ENCODE measurements around the gene OR6B2.
A peak's percentile ranks its signal among the peaks of the same experiment; 100 is the strongest.
"Not testable (repeated sequence)": the region's sequence is repeated elsewhere in the genome, so short reads cannot be mapped to it uniquely, and the experiment has no call there.

OR6B2 gene

GRCh38 chr2:240030379-240031094, at the start of gene OR6B2:
TSS of gene OR6B2 (minus strand) at chr2:240030429. CDS start at chr2:240030429, 0 bp downstream.
- no peak for DNase-seq

- no peak for DNase-seq
Observed at GRCh38 chr2:240078631-240079030, 48.4 kb upstream of the OR6B2 start.

- DNase-seq, result no peak
Observed at GRCh38 chr2:240077442-240077841, 47.2 kb upstream of the OR6B2 start.

- no peak for DNase-seq
Observed at GRCh38 chr2:240074545-240074944, 44.3 kb upstream of the OR6B2 start.

GRCh38 chr2:240070907-240071306, 40.7 kb upstream of the OR6B2 start:
- no peak for DNase-seq

- DNase-seq, result no peak
Observed at GRCh38 chr2:240069829-240070228, 39.6 kb upstream of the OR6B2 start.

- DNase-seq, result no peak
Observed at GRCh38 chr2:240068193-240068592, 38.0 kb upstream of the OR6B2 start.

GRCh38 chr2:240066489-240066888, 36.3 kb upstream of the OR6B2 start:
- DNase-seq, result no peak

GRCh38 chr2:240064898-240065297, 34.7 kb upstream of the OR6B2 start:
- no peak for DNase-seq

GRCh38 chr2:240060977-240061591, 30.9 kb upstream of the OR6B2 start:
- DNase-seq, result peak; percentile 43 to 54

GRCh38 chr2:240056678-240057077, 26.4 kb upstream of the OR6B2 start:
- no peak for DNase-seq

GRCh38 chr2:240055177-240055917, 25.1 kb upstream of the OR6B2 start:
- no peak for DNase-seq

GRCh38 chr2:240053173-240054155, 23.2 kb upstream of the OR6B2 start, which contains the start of gene OR6B3:
TSS of gene OR6B3 (minus strand) at chr2:240053521.
- DNase-seq, result no peak

GRCh38 chr2:240052524-240052923, 22.3 kb upstream of the OR6B2 start:
- no peak for DNase-seq

GRCh38 chr2:240051697-240052096, 21.5 kb upstream of the OR6B2 start:
- DNase-seq, result no peak

- DNase-seq, result no peak
Observed at GRCh38 chr2:240050278-240050677, 20.0 kb upstream of the OR6B2 start.

- no peak for DNase-seq
Observed at GRCh38 chr2:240048237-240048636, 18.0 kb upstream of the OR6B2 start.

GRCh38 chr2:240045098-240045497, 14.9 kb upstream of the OR6B2 start:
- DNase-seq, result no peak

GRCh38 chr2:240044096-240044495, 13.9 kb upstream of the OR6B2 start:
- not testable (repeated sequence) for DNase-seq

GRCh38 chr2:240043279-240043989, 13.2 kb upstream of the OR6B2 start:
- DNase-seq, result no peak

- no peak for DNase-seq
Observed at GRCh38 chr2:240042740-240043139, 12.5 kb upstream of the OR6B2 start.

GRCh38 chr2:240041363-240041762, 11.1 kb upstream of the OR6B2 start:
- no peak for DNase-seq

Measured in stimulated activated CD4-positive, alpha-beta T cell treated with anti-CD3 and anti-CD28 coated beads, Interleukin-2, amount 100 ng/mL, for 24 hours (primary cell).